ENCODE data around the gene TSC2.

DNA sequence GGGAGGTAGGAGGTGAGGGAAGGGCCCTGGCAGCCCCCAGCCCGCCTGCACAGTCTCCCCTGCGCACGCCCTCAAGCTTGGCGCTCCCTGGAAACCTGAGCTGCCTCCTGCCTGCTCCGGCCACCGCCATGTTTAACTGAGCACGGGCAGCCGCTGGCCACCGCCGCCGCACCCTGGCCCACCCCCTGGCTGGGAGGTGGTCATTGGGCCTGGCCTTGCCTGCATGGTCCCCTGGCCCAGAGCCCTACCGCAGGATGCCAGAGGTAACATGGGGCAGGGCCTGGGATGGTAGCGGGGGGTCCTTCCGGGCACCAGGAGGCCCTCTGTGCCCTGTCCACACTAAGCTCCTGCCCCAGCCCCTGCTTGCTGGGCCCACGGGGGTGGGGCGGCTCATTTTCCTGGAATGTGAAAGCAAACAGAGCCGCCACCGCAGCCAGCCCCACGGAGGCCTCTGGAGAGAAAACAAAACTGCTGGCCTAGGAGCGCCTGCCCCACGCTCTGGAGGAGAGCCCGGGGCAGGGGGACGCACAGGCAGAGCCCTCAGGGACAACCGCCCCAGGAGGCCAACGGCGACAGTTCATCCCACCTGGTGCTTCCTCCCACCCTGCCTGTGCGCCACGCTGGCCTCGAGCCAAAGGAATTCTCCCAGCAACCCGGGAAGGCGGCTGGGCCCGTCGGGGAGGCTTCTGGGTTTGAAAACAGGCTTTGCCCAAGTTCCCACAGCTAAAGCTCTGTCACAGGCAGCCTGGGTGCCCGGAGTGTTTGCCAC lies 12.2 kb upstream of the TSC2 start:
- TF ChIP-seq SMAD1 (IDR thresholded peaks at IDR 0.05; ENCODE audit: low read depth, low read length, partially characterized antibody), result no peak
- TF ChIP-seq TEAD4 (IDR thresholded peaks at IDR 0.05; ENCODE audit: low read length), result no peak
- TF ChIP-seq TEAD4 (CRISPR knock-in tag; IDR thresholded peaks at IDR 0.05; ENCODE audit: borderline replicate concordance), result no peak
- TF ChIP-seq, protein P1, sequence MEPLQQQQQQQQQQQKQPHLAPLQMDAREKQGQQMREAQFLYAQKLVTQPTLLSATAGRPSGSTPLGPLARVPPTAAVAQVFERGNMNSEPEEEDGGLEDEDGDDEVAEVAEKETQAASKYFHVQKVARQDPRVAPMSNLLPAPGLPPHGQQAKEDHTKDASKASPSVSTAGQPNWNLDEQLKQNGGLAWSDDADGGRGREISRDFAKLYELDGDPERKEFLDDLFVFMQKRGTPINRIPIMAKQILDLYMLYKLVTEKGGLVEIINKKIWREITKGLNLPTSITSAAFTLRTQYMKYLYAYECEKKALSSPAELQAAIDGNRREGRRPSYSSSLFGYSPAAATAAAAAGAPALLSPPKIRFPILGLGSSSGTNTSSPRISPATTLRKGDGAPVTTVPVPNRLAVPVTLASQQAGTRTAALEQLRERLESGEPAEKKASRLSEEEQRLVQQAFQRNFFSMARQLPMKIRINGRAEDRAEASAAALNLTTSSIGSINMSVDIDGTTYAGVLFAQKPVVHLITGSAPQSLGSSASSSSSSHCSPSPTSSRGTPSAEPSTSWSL (CRISPR knock-in tag; IDR thresholded peaks at IDR 0.05; ENCODE audit: borderline replicate concordance), result no peak
- no peak for TF ChIP-seq RBBP5 (IDR thresholded peaks at IDR 0.05; ENCODE audit: borderline replicate concordance, insufficient read depth, low read length, poor library complexity, severe bottlenecking)
- no peak for TF ChIP-seq KLF16 (IDR thresholded peaks at IDR 0.05)
- TF ChIP-seq, protein P2, sequence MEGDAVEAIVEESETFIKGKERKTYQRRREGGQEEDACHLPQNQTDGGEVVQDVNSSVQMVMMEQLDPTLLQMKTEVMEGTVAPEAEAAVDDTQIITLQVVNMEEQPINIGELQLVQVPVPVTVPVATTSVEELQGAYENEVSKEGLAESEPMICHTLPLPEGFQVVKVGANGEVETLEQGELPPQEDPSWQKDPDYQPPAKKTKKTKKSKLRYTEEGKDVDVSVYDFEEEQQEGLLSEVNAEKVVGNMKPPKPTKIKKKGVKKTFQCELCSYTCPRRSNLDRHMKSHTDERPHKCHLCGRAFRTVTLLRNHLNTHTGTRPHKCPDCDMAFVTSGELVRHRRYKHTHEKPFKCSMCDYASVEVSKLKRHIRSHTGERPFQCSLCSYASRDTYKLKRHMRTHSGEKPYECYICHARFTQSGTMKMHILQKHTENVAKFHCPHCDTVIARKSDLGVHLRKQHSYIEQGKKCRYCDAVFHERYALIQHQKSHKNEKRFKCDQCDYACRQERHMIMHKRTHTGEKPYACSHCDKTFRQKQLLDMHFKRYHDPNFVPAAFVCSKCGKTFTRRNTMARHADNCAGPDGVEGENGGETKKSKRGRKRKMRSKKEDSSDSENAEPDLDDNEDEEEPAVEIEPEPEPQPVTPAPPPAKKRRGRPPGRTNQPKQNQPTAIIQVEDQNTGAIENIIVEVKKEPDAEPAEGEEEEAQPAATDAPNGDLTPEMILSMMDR (IDR thresholded peaks at IDR 0.05 in 2 of 3, conservative IDR thresholded peaks at IDR 0.05 in 1 of 3; ENCODE audit: insufficient read depth in 2 of 3, low read depth in 1 of 3, low read length in 3 of 3), result no peak
- TF ChIP-seq RFX5 (IDR thresholded peaks at IDR 0.05; ENCODE audit: low read depth, low read length), result no peak
- TF ChIP-seq BHLHE40 (IDR thresholded peaks at IDR 0.05; ENCODE audit: low read length), result no peak
- TF ChIP-seq, protein P3, sequence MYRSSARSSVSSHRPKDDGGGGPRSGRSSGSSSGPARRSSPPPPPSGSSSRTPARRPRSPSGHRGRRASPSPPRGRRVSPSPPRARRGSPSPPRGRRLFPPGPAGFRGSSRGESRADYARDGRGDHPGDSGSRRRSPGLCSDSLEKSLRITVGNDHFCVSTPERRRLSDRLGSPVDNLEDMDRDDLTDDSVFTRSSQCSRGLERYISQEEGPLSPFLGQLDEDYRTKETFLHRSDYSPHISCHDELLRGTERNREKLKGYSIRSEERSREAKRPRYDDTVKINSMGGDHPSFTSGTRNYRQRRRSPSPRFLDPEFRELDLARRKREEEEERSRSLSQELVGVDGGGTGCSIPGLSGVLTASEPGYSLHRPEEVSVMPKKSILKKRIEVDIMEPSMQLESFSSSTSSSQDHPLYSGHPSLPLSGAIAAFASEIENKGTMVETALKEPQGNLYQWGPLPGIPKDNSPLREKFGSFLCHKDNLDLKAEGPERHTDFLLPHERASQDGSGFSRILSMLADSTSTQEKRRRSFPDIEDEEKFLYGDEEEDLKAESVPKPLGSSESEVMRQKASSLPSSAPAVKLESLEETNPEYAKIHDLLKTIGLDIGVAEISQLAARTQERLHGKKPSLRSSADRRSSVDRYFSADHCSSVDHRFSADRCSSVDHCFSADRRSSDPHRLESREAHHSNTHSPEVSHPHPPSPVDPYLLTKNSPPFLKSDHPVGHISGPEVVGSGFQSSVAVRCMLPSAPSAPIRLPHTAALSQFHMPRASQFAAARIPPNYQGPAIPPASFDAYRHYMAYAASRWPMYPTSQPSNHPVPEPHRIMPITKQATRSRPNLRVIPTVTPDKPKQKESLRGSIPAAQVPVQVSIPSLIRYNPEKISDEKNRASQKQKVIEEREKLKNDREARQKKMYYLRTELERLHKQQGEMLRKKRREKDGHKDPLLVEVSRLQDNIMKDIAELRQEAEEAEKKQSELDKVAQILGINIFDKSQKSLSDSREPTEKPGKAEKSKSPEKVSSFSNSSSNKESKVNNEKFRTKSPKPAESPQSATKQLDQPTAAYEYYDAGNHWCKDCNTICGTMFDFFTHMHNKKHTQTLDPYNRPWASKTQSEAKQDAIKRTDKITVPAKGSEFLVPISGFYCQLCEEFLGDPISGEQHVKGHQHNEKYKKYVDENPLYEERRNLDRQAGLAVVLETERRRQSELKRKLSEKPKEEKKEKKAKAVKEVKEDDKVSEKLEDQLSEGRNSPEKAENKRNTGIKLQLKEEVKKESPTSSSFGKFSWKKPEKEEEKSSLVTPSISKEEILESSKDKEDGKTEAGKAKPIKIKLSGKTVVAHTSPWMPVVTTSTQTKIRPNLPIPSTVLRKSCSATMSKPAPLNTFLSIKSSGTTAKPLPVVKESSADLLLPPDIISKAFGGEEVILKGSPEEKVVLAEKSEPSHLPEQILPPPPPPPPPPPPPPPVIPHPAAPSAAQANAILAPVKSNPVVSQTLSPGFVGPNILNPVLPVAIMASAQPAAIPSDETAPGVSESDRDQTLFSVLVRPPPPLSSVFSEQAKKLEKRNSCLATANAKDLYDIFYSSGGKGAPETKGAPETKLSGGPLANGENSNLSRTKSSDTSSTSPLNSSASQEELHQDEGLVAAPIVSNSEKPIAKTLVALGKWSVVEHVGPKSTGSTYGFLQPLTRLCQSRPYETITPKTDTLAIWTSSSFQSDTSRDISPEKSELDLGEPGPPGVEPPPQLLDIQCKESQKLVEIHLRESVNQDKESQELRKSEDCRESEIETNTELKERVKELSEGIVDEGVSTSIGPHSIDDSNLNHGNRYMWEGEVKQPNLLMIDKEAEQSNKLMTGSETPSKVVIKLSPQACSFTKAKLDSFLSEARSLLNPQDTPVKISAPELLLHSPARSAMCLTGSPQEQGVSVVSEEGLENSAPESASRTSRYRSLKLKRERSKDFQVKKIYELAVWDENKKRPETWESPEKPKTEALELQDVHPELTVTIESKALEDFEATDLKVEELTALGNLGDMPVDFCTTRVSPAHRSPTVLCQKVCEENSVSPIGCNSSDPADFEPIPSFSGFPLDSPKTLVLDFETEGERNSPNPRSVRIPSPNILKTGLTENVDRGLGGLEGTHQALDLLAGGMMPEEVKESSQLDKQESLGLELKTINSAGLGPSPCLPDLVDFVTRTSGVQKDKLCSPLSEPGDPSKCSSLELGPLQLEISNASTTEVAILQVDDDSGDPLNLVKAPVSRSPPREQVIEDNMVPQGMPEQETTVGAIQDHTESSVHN (IDR thresholded peaks at IDR 0.05; ENCODE audit: borderline replicate concordance in 1 of 2, low read depth in 1 of 2), result no peak

Data from K562 (cell line).